Keratinocyte (primary cell): ENCODE results near the gene WDR91. TPM values are rescaled to one million over a fixed set of nuclear protein-coding genes. Genes with fewer than 3 reads are reported as not detected.

Experiments used
- DNase-seq: peaks from one replicate; pipeline ENCODE4 v3.0.0-alpha.2; 2011; ENCODE audit warnings: low read depth, missing footprints, low spot score
- FAIRE-seq: peaks from 2 replicates; lab custom pipeline; 2011; peaks lifted over from hg19 to GRCh38; lab: Jason Lieb, UNC
- H2AFZ ChIP-seq: 2 replicates; pipeline ENCODE4 v1.6.0; 2012; ENCODE audit warnings: low read length, control low read depth, inconsistent platforms; ENCODE audit not compliant: control insufficient read depth
- H3K27ac ChIP-seq: 2 replicates; pipeline ENCODE4 v1.5.1; 2011; ENCODE audit warnings: low read length; ENCODE audit not compliant: control insufficient read depth, insufficient read depth
- H3K27me3 ChIP-seq: 3 replicates; pipeline ENCODE4 v1.6.0; 2011; ENCODE audit warnings: low read length; ENCODE audit not compliant: control insufficient read depth, insufficient read depth; ENCODE audit errors: extremely low read depth
- H3K36me3 ChIP-seq, 2 experiments: 2 replicates in 1 of 2; 3 replicates in 1 of 2; pipeline ENCODE4 v1.5.1; 2011; ENCODE audit warnings: low read length in 2 of 2, mild to moderate bottlenecking in 1 of 2; ENCODE audit not compliant: control insufficient read depth in 2 of 2, insufficient read depth in 2 of 2; ENCODE audit errors: extremely low read depth in 1 of 2
- H3K4me1 ChIP-seq: 3 replicates; pipeline ENCODE4 v1.5.1; 2011; ENCODE audit warnings: low read length; ENCODE audit not compliant: control insufficient read depth, insufficient read depth; ENCODE audit errors: extremely low read depth
- H3K4me2 ChIP-seq: 3 replicates; pipeline ENCODE4 v1.6.0; 2011; ENCODE audit warnings: low read depth, low read length; ENCODE audit not compliant: control insufficient read depth, insufficient read depth; ENCODE audit errors: extremely low read depth
- H3K4me3 ChIP-seq, 3 experiments: fragments of 200-600 bp in 1 of 3; sonication (generic) in 1 of 3; 2 replicates in 2 of 3; 3 replicates in 1 of 3; pipeline ENCODE4 v1.5.1; 2011 to 2016; ENCODE audit warnings: low read length in 3 of 3, mild to moderate bottlenecking in 3 of 3, control low read depth in 2 of 3, inconsistent platforms in 1 of 3, low read depth in 1 of 3, mixed read lengths in 1 of 3, mixed run types in 1 of 3, moderate library complexity in 1 of 3; ENCODE audit not compliant: control insufficient read depth in 2 of 3, insufficient read depth in 2 of 3; ENCODE audit errors: extremely low read depth in 1 of 3
- H3K79me2 ChIP-seq: 2 replicates; pipeline ENCODE4 v1.6.0; 2012; ENCODE audit warnings: low read length; ENCODE audit not compliant: control insufficient read depth, insufficient read depth
- H3K9ac ChIP-seq: 3 replicates; pipeline ENCODE4 v1.6.0; 2011; ENCODE audit warnings: low read length; ENCODE audit not compliant: control insufficient read depth, insufficient read depth; ENCODE audit errors: extremely low read depth
- H3K9me1 ChIP-seq: 3 replicates; pipeline ENCODE4 v1.6.0; 2011; ENCODE audit warnings: low read length; ENCODE audit not compliant: control insufficient read depth, insufficient read depth; ENCODE audit errors: extremely low read depth
- H3K9me3 ChIP-seq: 2 replicates; pipeline ENCODE4 v1.5.1; 2012; ENCODE audit warnings: low read depth, low read length; ENCODE audit not compliant: control insufficient read depth
- H4K20me1 ChIP-seq: 3 replicates; pipeline ENCODE4 v1.6.0; 2011; ENCODE audit warnings: low read length; ENCODE audit not compliant: control insufficient read depth, insufficient read depth; ENCODE audit errors: extremely low read depth
- CTCF ChIP-seq, 3 experiments: IDR thresholded peaks in 1 of 3; conservative IDR thresholded peaks in 1 of 3; optimal IDR thresholded peaks in 1 of 3; 2 replicates in 2 of 3; 3 replicates in 1 of 3; pipeline versions ENCODE3 to v1.5.1; 2011; ENCODE audit warnings: low read length in 3 of 3, mild to moderate bottlenecking in 3 of 3, moderate library complexity in 2 of 3, control low read depth in 1 of 3, inconsistent platforms in 1 of 3; ENCODE audit not compliant: insufficient read depth in 2 of 3; ENCODE audit errors: extremely low read depth in 1 of 3
- EZH2 ChIP-seq: IDR thresholded peaks from one replicate; pipeline ENCODE4 v1.6.1; 2012; ENCODE audit warnings: inconsistent platforms, mild to moderate bottlenecking, low read length, moderate library complexity
- dilution Hi-C: fragments of 300-500 bp; cut with MboI; formaldehyde crosslinking; loops from one replicate; pipeline ENCODE4 v1.7.0; 2020; ENCODE audit warnings: low sequenced_read_pairs; ENCODE audit not compliant: extremely low pct_ligation_motif_present
- polyA plus RNA-seq, 5 experiments: library from polyadenylated mRNA; depleted of rRNA in 3 of 5; stranded (reverse) in 3 of 5; stranded (forward) in 1 of 5; unstranded in 1 of 5; fragments of >200 nt; gene quantifications; 1 replicate in 1 of 5; 2 replicates in 3 of 5; 3 replicates in 1 of 5; pipeline versions ENCODE4 v1.2.1 to v1.2.3, GENCODE V29; 2011 to 2012; ENCODE audit warnings: missing spikeins in 2 of 5, low read depth in 1 of 5, low replicate concordance in 1 of 5

Gene WDR91
- polyA plus RNA-seq, 1 donor (not counting 4 experiments of a cell fraction or from before 2014, with no cell fraction given), result 22.5 TPM

GRCh38 chr7:135245226-135246190 lies 34.2 kb upstream of the WDR91 start:
- Histone ChIP-seq H3K27ac (no peak overlapping the region), H3K4me2 (no peak overlapping the region), H3K4me1 (no peaks in the 10 kb centered on the region), H3K79me2 (no peaks in the 10 kb centered on the region), H2AFZ (no peak overlapping the region), H3K36me3 (no peaks in the 10 kb centered on the region), H4K20me1 (no peaks in the 10 kb centered on the region), H3K9me1 (no peaks in the 10 kb centered on the region), H3K9me3 (no peaks in the 10 kb centered on the region), H3K27me3 (peaks cover 5% of the 10 kb centered on the region), H3K4me3 (no peak overlapping the region), H3K9ac (no peak overlapping the region)
- DNase-seq (no peak), FAIRE-seq (no peak)
- no peak for TF ChIP-seq CTCF (optimal IDR thresholded peaks at IDR 0.05 in 1 of 3, IDR thresholded peaks at IDR 0.05 in 1 of 3, conservative IDR thresholded peaks at IDR 0.05 in 1 of 3; ENCODE audit: extremely low read depth in 1 of 3, insufficient read depth in 2 of 3, low read length in 3 of 3)
- no peak for TF ChIP-seq EZH2
- dilution Hi-C loops, result no loop called here

- peaks cover 5% of the 10 kb centered on the region for H3K27me3 ChIP-seq
- TF ChIP-seq EZH2 (no peak), CTCF (optimal IDR thresholded peaks at IDR 0.05 in 1 of 3, IDR thresholded peaks at IDR 0.05 in 1 of 3, conservative IDR thresholded peaks at IDR 0.05 in 1 of 3; ENCODE audit: extremely low read depth in 1 of 3, insufficient read depth in 2 of 3, low read length in 3 of 3) (no peak)
- no peaks in the 10 kb centered on the region for H3K9me1 ChIP-seq
- no peak overlapping the region for H2AFZ ChIP-seq
- dilution Hi-C loops, result no loop called here
- H4K20me1 ChIP-seq, result no peaks in the 10 kb centered on the region
- H3K4me1 ChIP-seq, result no peaks in the 10 kb centered on the region
- no peak overlapping the region for H3K9ac ChIP-seq
- no peak overlapping the region for H3K27ac ChIP-seq
- no peak overlapping the region for H3K4me3 ChIP-seq
- no peaks in the 10 kb centered on the region for H3K9me3 ChIP-seq
- no peaks in the 10 kb centered on the region for H3K36me3 ChIP-seq
- DNase-seq (no peak), FAIRE-seq (no peak)
- H3K79me2 ChIP-seq, result no peaks in the 10 kb centered on the region
- no peak overlapping the region for H3K4me2 ChIP-seq
Measured at GRCh38 chr7:135242096-135242684, 30.9 kb upstream of the WDR91 start.
